SH-SY5Y (cell line): ENCODE results near the gene HMGXB3.

Source experiments
- GATA2 ChIP-seq: IDR thresholded peaks from 2 replicates; pipeline ENCODE4 v1.6.1; 2011; ENCODE audit warnings: mild to moderate bottlenecking, low read depth, low read length
- GATA3 ChIP-seq: IDR thresholded peaks from 2 replicates; pipeline ENCODE4 v1.6.1; 2011; ENCODE audit warnings: low read depth, mild to moderate bottlenecking, low read length, moderate library complexity

The HMGXB3 gene

DNA sequence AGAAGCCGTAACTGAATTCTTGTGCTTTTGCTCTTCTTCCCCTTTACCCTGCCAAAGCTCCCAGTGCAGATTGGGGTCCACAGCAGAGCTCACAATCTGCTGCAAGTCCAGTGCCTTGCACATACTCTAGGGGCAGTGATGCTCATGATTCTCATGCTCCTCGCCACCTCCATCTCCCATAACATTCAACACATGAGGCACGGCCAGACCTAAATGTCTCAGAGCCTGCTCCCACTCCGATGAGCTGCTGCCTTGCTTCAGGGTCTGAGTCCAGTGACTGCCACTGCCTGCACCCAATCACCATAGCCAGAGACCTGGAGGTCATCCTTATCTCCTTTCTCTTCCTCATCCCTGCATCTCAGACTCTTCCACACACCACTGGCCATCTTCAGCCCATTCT, 75.3 kb downstream of the HMGXB3 start:
- TF ChIP-seq GATA2 (no peak), GATA3 (no peak)

DNA sequence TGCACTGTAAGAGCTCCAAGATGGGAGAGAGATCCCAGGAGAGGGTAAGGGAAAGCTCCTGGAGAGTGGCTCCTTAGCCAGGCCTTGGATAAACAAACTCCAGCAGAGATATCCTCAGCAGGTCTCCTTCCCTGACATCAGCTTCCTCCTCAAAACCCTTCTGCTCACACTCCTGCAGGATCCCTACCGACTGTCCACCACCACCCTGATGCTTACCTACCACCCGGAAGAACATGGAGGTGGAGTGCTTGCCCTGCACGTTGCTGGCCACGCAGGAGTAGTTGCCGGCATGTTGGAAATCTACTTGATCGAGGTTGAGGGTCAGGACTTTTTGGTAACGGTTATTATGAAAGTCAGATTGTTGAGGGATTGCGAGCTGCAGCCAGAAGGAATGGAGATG, 76.5 kb downstream of the HMGXB3 start:
- no peak for TF ChIP-seq GATA3
- TF ChIP-seq GATA2 = no peak

DNA sequence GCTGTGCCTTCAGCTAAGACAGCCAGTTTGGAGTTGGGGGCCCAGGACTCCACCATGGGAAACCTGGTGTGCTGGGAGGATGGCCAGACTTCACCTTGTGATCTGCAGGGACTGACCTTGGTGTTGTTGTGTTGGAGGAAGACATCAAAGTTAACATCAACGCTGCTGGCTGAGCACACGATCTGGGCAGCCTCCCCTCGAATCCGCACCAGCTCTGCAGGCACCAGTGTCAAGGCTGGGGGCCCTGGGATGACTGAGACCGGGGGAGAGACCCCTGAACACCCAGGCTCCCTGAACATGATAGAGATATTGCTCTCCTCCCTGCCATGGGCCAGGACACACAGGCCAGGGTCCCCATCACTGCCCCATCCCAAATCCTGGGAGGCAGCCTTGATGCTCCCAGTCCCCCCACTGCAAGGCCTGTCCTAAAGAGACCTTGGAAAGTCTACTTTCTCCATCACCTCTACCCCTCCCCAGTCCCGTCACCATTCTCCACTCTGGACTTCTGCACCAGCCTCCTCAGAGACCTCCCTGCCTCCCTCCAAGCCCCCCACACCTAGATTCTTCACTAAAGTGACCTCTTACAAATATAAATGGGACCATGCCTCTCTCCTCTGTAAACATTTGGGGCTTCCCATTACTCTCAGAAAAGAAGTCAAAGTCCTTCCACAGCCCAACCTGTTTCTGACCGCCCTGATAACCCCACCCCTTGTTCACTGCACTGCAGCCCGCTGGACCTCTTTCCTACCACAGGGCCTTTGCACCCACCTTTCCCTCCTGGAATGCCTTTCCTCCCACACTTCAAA, 77.7 kb downstream of the HMGXB3 start:
- no peak for TF ChIP-seq GATA2
- TF ChIP-seq GATA3 = no peak

- TF ChIP-seq GATA2 (no peak), GATA3 (no peak)
These were observed 78.5 kb downstream of the HMGXB3 start for GRCh38 chr5:150078802-150079689.

GRCh38 chr5:150079909-150080461, 79.4 kb downstream of the HMGXB3 start:
- TF ChIP-seq GATA3 = no peak
- TF ChIP-seq GATA2 = no peak

- TF ChIP-seq GATA2 = no peak
- TF ChIP-seq GATA3 = no peak
These were observed 80.3 kb downstream of the HMGXB3 start for GRCh38 chr5:150080696-150081435.

DNA sequence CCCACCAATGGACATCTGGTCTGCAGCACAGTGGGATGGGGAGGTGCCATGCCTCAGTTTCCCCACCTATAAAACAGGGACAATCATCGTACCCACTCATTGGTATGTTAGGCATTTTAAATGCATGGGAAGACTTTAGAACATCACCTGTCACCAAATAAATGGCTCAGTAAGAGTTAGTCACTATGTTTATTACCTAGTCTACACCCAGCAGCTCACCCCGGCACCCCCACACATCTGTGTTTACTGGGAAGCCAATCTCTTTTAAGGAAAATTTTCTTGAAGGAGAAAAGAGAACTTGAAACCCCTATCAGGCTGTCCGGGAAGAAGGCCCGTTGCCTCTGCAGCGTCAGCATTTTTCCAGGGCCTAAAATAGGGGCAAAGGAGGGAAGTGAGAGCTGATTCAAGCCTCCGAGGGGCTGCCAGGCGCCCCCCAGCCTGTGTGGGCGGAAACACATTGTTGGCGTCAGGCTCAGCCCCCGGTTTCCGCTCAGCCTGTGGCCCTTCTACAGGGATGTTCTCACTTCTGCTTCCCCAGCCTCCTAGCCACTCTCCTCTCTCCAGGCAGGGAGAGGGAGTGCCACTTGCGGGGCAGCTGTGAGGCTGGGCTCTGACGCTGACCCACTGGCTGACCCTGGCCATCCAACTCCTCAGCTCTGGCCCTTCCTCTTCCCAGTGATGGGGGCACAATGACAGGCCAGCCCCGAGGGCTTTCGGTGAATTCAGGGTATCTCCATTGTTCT, 81.2 kb downstream of the HMGXB3 start:
- TF ChIP-seq GATA3 = no peak
- no peak for TF ChIP-seq GATA2

DNA sequence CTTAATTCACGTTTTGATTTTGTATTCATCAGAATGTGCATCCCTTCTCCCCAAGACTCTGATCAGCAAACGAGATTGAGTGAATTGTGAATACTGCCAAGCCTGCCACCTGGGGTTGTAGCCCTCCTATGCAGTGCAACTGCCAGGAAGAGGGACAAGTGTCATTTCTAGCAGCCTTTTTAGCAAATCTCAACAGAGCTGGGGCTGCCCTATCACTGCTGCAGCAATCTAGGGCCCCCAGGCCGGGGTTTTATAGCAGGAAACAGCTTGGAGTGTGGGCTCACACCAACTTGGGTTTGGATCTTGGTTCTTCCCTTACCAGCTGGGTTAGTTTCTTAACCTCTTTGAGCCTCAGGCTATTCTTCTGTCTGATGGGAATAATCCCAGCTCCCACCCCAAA, 81.8 kb downstream of the HMGXB3 start:
- TF ChIP-seq GATA3 (no peak), GATA2 (no peak)

DNA sequence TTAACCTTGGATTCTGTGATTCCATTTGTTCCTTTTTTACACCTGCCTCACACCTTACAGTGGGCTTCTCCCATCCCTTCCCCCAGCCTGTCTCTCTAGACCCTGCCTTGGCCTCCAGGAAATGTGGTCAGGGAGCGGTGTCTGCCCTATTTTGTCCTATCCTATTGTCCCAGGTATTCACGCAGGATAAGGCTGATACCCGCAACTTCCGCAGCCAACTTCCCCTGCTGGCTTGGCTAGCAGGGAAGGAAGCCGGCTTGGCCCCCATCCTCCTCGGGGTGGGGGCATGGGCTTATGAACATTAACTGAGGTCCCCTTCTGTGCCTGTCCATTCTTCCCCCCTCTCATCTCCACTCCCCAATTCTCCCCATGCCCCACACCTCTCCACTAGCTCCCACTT, 82.3 kb downstream of the HMGXB3 start:
- TF ChIP-seq GATA3 (no peak), GATA2 (no peak)

- no peak for TF ChIP-seq GATA3
- no peak for TF ChIP-seq GATA2
These were observed 84.8 kb downstream of the HMGXB3 start for GRCh38 chr5:150085191-150085912.

DNA sequence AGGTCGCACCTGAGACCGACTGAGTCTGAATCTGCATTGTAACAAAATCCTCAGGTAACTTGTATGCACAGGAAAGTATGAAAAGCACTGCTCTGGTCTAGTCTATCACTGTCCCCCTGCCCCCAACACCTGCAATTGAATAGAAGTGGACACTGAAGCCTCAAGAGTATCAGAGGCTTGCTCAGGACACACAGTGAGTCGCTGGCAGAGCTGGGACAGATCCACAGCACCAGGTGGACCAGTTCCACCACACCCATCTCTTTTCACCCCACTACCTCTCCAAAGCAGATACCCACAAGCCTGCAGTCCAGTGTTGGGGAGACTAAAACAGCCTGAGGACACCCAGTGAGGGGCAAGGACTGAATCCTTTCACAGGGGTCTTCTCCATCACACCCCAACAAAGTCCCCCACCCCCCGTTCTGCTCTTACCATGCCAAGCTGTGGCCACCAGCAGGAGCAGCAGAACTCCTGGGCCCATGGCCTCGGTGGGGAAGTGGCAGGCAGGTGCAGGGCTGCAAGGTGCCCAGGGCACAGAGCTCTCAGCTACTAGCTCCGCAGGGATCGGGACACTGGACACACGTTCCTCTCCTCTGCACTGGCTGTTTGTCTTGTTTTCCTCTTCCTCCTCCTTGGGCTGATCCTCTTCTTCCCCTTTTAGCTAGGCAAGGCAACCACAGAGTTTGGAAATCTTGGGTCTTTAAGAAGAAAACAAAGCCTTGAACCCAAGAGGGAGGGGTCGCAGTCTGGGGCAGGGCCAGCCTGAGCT, 85.6 kb downstream of the HMGXB3 start, which contains the start of gene CSF1R:
TSS of gene CSF1R (minus strand) at position 605 of the 766 bp plus-strand sequence. CDS start at position 478, 127 bp downstream.
- TF ChIP-seq GATA3 (no peak), GATA2 (no peak)
